ENCODE measurements around the gene SLC34A1.
"Not testable (repeated sequence)": the region's sequence is repeated elsewhere in the genome, so short reads cannot be mapped to it uniquely, and the experiment has no call there.

The SLC34A1 gene, protein sequence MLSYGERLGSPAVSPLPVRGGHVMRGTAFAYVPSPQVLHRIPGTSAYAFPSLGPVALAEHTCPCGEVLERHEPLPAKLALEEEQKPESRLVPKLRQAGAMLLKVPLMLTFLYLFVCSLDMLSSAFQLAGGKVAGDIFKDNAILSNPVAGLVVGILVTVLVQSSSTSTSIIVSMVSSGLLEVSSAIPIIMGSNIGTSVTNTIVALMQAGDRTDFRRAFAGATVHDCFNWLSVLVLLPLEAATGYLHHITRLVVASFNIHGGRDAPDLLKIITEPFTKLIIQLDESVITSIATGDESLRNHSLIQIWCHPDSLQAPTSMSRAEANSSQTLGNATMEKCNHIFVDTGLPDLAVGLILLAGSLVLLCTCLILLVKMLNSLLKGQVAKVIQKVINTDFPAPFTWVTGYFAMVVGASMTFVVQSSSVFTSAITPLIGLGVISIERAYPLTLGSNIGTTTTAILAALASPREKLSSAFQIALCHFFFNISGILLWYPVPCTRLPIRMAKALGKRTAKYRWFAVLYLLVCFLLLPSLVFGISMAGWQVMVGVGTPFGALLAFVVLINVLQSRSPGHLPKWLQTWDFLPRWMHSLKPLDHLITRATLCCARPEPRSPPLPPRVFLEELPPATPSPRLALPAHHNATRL

GRCh38 chr5:177384134-177384533 is at the start of gene SLC34A1:
TSS of gene SLC34A1 (plus strand) at chr5:177384434. CDS start at chr5:177385742, 1,308 bp downstream.
- H3K4me1 Mint-ChIP-seq (ENCODE audit: low read depth) = peaks cover 18% of the 10 kb centered on the region
- H3K4me3 Mint-ChIP-seq = no peak within 1 kb of the TSS
- no peaks in the 10 kb centered on the region for H3K36me3 Mint-ChIP-seq (ENCODE audit: low read depth)
- peaks cover 7% of the 10 kb centered on the region for H3K27me3 Mint-ChIP-seq (ENCODE audit: low read depth)
- no peaks in the 10 kb centered on the region for H3K9me3 Mint-ChIP-seq
- H3K27ac Mint-ChIP-seq = peak within 1 kb of the TSS; percentile 2
- DNase-seq (ENCODE audit: low spot score) = no peak

- Mint-ChIP-seq H3K4me3 (no peak overlapping the region), H3K9me3 (no peaks in the 10 kb centered on the region), H3K36me3 (ENCODE audit: low read depth) (peaks cover 53% of the 10 kb centered on the region), H3K27ac (no peak overlapping the region), H3K27me3 (ENCODE audit: low read depth) (no peaks in the 10 kb centered on the region), H3K4me1 (ENCODE audit: low read depth) (peaks cover 4% of the 10 kb centered on the region)
- DNase-seq (ENCODE audit: low spot score) = no peak
Observed at GRCh38 chr5:177334781-177335700, 49.2 kb upstream of the SLC34A1 start.

DNA sequence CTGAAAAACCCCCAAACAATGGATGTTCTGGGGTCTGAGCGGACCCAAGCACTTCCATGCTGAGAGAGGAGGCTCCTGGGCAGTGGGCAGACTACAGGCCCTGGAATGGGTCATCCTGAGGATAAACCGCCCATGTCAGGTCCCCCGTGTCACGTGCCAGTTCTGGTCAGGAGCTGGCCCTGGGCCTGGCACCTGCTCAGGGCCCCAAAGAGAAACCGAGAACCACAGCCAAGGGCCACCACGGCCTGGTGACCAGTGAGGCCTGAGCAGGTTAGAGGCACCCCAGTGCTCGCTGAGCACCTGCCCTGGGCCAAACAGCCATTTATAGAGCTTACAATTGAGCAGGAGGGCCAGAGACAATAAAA is 48.6 kb upstream of the SLC34A1 start:
- Mint-ChIP-seq H3K27ac (no peak overlapping the region), H3K4me3 (no peak overlapping the region), H3K9me3 (no peaks in the 10 kb centered on the region)

GRCh38 chr5:177336112-177336511 is 48.1 kb upstream of the SLC34A1 start:
- no peak for DNase-seq (ENCODE audit: low spot score)
- Mint-ChIP-seq H3K9me3 (no peaks in the 10 kb centered on the region), H3K4me1 (ENCODE audit: low read depth) (peaks cover 6% of the 10 kb centered on the region), H3K36me3 (ENCODE audit: low read depth) (peaks cover 49% of the 10 kb centered on the region), H3K27ac (peak overlapping the region; percentile 15), H3K27me3 (ENCODE audit: low read depth) (no peaks in the 10 kb centered on the region), H3K4me3 (no peak overlapping the region)

More for the DNA sequence above, 48.6 kb upstream of the SLC34A1 start:
- Mint-ChIP-seq H3K27me3 (ENCODE audit: low read depth) (no peaks in the 10 kb centered on the region), H3K36me3 (ENCODE audit: low read depth) (peaks cover 52% of the 10 kb centered on the region), H3K4me1 (ENCODE audit: low read depth) (peaks cover 6% of the 10 kb centered on the region)
- no peak for DNase-seq (ENCODE audit: low spot score)

DNA sequence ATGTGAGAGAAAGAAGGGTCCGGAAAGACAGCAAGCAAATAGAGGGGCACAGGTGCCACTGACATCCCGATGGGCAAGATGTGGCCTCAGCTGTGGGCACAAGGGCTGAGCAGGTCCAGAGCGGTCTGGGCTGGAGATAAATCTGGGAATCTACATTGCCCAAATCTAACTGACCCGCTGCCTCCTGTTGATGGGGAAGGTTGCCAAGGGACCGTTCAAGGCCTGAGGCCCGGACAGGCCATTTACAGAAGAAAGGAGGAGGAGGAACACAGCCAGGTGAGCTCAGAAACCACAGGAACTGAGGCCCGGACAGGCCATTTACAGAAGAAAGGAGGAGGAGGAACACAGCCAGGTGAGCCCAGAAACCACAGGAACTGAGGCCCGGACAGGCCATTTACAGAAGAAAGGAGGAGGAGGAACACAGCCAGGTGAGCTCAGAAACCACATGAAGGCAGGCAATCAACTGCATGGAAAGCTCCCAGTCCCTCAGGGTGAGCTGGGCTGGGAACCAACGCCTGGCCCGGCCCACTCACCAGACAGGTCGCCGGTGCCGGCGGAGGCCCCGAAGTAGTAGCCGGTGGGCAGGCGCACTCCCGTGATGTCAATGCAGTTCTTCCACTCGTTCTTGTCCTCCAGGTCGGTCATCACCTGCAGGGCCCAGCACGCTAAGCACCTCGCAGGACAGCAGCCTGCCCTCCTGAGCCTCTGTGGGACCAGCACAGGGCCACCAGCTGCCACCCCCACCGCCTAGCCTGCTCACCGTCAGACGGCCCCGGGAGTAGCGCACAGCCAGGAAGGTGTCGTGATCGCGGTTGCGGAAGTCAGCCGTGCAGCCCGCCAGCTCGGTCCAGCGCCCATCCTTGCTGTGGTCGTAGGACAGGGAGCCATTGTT is 47.4 kb upstream of the SLC34A1 start:
- no peak overlapping the region for H3K4me3 Mint-ChIP-seq

DNA sequence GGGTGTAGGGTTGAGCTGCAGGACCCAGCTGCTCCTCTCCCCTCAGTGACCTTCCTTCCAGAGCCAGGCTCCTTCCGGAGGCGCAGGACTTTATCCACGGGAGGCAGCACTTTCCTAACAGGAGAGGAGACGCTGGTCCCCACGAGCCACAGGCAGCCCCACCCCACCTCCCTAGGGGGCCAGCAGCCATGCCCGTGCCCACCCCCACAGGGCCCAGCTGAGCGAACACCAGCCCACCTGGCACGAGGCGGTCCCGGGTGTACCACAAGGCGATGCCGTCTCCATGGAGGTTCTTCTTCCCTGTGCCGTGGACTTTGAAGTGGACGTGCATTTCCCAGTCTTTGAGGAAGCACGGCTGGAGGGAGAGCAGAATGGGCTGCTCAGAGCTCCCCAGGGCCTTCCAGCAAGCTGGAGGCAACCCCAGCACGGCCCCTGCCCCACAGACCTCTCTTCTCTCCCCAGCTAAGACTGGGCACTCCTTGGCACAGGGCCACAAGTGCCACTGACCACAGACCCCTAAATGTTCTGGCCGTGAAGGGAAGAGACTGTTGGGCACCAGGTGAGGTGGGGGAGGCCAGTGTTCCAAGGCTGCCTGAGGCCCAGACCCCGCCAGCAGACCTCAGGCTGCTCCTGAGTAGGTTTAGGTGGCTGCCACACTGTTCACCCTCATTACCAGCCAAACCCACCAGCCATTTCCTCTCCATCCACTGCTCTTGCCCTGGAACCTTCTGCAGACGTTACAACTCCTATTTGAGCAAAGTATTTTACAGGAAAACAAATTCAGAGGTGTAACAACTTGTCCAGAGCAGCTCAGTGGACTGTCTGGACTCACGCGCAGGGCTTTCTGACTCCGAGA is 45.8 kb upstream of the SLC34A1 start:
- Mint-ChIP-seq H3K27me3 (ENCODE audit: low read depth) (no peaks in the 10 kb centered on the region), H3K36me3 (ENCODE audit: low read depth) (peaks cover 59% of the 10 kb centered on the region), H3K4me3 (no peak overlapping the region), H3K9me3 (no peaks in the 10 kb centered on the region), H3K4me1 (ENCODE audit: low read depth) (peaks cover 13% of the 10 kb centered on the region), H3K27ac (no peak overlapping the region)
- DNase-seq (ENCODE audit: low spot score) = no peak

More for the DNA sequence above, 47.4 kb upstream of the SLC34A1 start:
- Mint-ChIP-seq H3K27ac (no peak overlapping the region), H3K9me3 (no peaks in the 10 kb centered on the region), H3K36me3 (ENCODE audit: low read depth) (peaks cover 52% of the 10 kb centered on the region), H3K4me1 (ENCODE audit: low read depth) (peaks cover 11% of the 10 kb centered on the region), H3K27me3 (ENCODE audit: low read depth) (no peaks in the 10 kb centered on the region)
- no peak for DNase-seq (ENCODE audit: low spot score)

- H3K27ac Mint-ChIP-seq = no peak overlapping the region
- no peak overlapping the region for H3K4me3 Mint-ChIP-seq
- no peak for DNase-seq (ENCODE audit: low spot score)
- H3K27me3 Mint-ChIP-seq (ENCODE audit: low read depth) = no peaks in the 10 kb centered on the region
- peaks cover 55% of the 10 kb centered on the region for H3K36me3 Mint-ChIP-seq (ENCODE audit: low read depth)
- H3K4me1 Mint-ChIP-seq (ENCODE audit: low read depth) = peaks cover 15% of the 10 kb centered on the region
- H3K9me3 Mint-ChIP-seq = no peaks in the 10 kb centered on the region
Observed at GRCh38 chr5:177339107-177339638, 45.1 kb upstream of the SLC34A1 start.

DNA sequence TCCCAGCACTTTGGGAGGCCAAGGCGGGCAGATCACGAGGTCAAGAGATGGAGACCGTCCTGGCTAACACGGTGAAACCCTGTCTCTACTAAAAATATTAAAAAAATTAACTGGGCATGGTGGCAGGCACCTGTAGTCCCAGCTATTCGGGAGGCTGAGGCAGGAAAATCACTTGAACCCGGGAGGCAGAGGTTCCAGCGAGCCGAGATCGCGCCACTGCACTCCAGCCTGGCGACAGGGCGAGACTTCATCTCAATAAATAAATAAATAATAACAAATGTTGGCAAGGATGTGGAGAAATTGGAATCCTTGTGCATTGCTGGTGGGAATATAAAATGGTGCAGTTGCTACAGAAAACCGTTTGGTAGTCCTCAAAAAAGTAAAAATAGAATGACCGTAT is 41.2 kb upstream of the SLC34A1 start:
- H3K4me3 Mint-ChIP-seq; H3K27ac Mint-ChIP-seq; DNase-seq (ENCODE audit: low spot score); H3K9me3 Mint-ChIP-seq; H3K27me3 Mint-ChIP-seq (ENCODE audit: low read depth): not testable (repeated sequence)
- Mint-ChIP-seq H3K4me1 (ENCODE audit: low read depth) (peaks cover 26% of the 10 kb centered on the region), H3K36me3 (ENCODE audit: low read depth) (peaks cover 50% of the 10 kb centered on the region)

DNA sequence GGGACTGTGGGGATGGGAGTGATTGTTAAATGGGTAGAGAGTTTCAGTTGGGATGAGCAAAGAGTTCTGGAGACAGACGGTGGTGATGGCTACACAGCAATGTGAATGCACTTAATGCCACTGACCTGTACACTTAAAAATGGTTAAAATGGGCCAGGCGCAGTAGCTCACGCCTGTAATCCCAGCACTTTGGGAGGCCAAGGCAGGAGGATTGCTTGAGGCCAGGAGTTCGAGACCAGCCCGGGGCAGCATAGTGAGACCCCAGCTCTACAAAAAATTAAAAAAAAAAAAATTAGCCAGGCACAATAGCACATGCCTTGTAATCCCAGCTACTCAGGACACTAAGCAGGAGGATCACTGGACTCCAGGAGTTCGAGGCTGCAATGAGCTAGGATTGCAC is 40.5 kb upstream of the SLC34A1 start:
- no peak for DNase-seq (ENCODE audit: low spot score)
- Mint-ChIP-seq H3K4me3 (no peak overlapping the region), H3K36me3 (ENCODE audit: low read depth) (peaks cover 48% of the 10 kb centered on the region), H3K9me3 (no peaks in the 10 kb centered on the region), H3K27me3 (ENCODE audit: low read depth) (no peaks in the 10 kb centered on the region), H3K4me1 (ENCODE audit: low read depth) (peaks cover 26% of the 10 kb centered on the region), H3K27ac (no peak overlapping the region)

DNA sequence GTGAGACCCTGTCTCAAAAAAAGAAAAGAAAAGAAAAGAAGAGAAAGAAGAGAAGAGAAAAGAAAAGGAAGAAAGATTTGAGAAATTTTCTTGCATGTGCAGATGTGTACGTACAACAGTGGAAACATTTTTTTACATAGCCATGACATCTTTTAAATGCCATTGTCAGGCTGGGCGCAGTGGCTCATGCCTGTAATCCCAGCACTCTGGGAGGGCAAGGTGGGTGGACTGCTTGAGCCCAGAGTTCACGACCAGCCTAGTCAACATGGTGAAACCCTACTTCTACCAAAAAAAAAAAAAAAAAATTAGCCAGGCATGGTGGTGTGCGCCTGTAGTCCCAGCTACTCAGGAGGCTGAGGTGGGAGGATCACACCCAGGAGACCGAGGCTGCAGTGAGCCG is 39.3 kb upstream of the SLC34A1 start:
- Mint-ChIP-seq H3K27me3 (ENCODE audit: low read depth) (no peaks in the 10 kb centered on the region), H3K9me3 (no peaks in the 10 kb centered on the region), H3K36me3 (ENCODE audit: low read depth) (peaks cover 48% of the 10 kb centered on the region), H3K4me1 (ENCODE audit: low read depth) (peaks cover 33% of the 10 kb centered on the region), H3K4me3 (no peak overlapping the region), H3K27ac (no peak overlapping the region)
- DNase-seq (ENCODE audit: low spot score) = no peak

GRCh38 chr5:177346820-177347219 is 37.4 kb upstream of the SLC34A1 start:
- no peak for DNase-seq (ENCODE audit: low spot score)
- Mint-ChIP-seq H3K27ac (no peak overlapping the region), H3K4me3 (no peak overlapping the region), H3K27me3 (ENCODE audit: low read depth) (no peaks in the 10 kb centered on the region), H3K4me1 (ENCODE audit: low read depth) (peaks cover 32% of the 10 kb centered on the region), H3K36me3 (ENCODE audit: low read depth) (peaks cover 38% of the 10 kb centered on the region), H3K9me3 (no peaks in the 10 kb centered on the region)

DNA sequence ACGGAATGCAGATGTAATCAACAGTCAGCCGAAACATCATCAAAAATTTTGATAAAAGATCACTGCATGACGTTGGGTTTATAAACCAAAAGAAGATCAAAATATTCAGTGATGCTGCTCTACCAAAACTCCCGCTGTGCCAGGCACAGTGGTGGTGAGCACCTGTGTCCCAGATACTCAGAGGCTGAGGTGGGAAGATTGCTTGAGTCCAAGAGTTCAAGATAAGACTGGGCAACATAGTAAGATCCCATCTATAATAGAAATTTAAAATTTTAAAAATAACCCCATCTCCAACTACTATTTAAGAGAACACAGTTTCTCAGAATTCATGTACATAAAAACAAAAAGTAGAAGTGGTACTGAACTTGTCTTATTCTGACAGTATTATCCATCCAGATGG is 36.5 kb upstream of the SLC34A1 start:
- DNase-seq (ENCODE audit: low spot score) = no peak
- Mint-ChIP-seq H3K4me3 (no peak overlapping the region), H3K4me1 (ENCODE audit: low read depth) (peaks cover 34% of the 10 kb centered on the region), H3K27ac (no peak overlapping the region), H3K9me3 (no peaks in the 10 kb centered on the region), H3K27me3 (ENCODE audit: low read depth) (no peaks in the 10 kb centered on the region), H3K36me3 (ENCODE audit: low read depth) (peaks cover 35% of the 10 kb centered on the region)

Data from T-helper 2 cell treated with Interferon-gamma antibody and Interleukin-4, amounts not matched to agents 5 μg/mL and 100 μg/mL, for 36 hours (primary cell).